Urothelium cell line (cell line): Measurements from ENCODE around the gene NTMT1.

Experiments
- DNase-seq: peaks from one replicate; pipeline ENCODE4 v3.0.0; 2011; ENCODE audit warnings: low spot score, mixed read lengths
- FAIRE-seq: peaks from 2 replicates; lab custom pipeline; 2011; peaks lifted over from hg19 to GRCh38; lab: Jason Lieb, UNC

The NTMT1 gene

GRCh38 chr9:129613520-129614175 is 12.3 kb upstream of the NTMT1 start:
- no peak for DNase-seq

GRCh38 chr9:129614932-129615331 is 11.0 kb upstream of the NTMT1 start:
- FAIRE-seq (no peak), DNase-seq (no peak)

More at GRCh38 chr9:129613520-129614175, 12.3 kb upstream of the NTMT1 start:
- FAIRE-seq, result no peak

- DNase-seq (no peak), FAIRE-seq (no peak)
Measured at GRCh38 chr9:129615407-129616285, 10.3 kb upstream of the NTMT1 start.

- FAIRE-seq, result no peak
- DNase-seq, result peak; percentile 68
Measured at GRCh38 chr9:129617167-129617566, 8.8 kb upstream of the NTMT1 start.

GRCh38 chr9:129619787-129620668 is 5.9 kb upstream of the NTMT1 start:
- peak; percentile 62 for DNase-seq
- no peak for FAIRE-seq

- FAIRE-seq (no peak), DNase-seq (no peak)
Measured at GRCh38 chr9:129620669-129621295, 5.2 kb upstream of the NTMT1 start, which contains the start of gene C9orf50. C9orf50 (minus strand) TSS chr9:129621101; CDS start chr9:129620574, 527 bp downstream.

GRCh38 chr9:129623331-129623730 is 2.6 kb upstream of the NTMT1 start:
- DNase-seq (no peak), FAIRE-seq (no peak)

- no peak for FAIRE-seq
- peak; percentile 71 for DNase-seq
Measured at GRCh38 chr9:129624168-129624759, 1.7 kb upstream of the NTMT1 start.

GRCh38 chr9:129624947-129625346 is 1.0 kb upstream of the NTMT1 start:
- DNase-seq, result no peak
- no peak for FAIRE-seq

- DNase-seq (no peak), FAIRE-seq (no peak)
Measured at GRCh38 chr9:129626625-129627284, 792 bp downstream of the NTMT1 start.

GRCh38 chr9:129627556-129628440 is 1.8 kb downstream of the NTMT1 start:
- DNase-seq (no peak), FAIRE-seq (no peak)

- FAIRE-seq (no peak), DNase-seq (no peak)
Measured at GRCh38 chr9:129628709-129629108, 2.7 kb downstream of the NTMT1 start.

- DNase-seq (no peak), FAIRE-seq (no peak)
Measured at GRCh38 chr9:129629251-129629820, 3.4 kb downstream of the NTMT1 start.

GRCh38 chr9:129630967-129631673 is 5.2 kb downstream of the NTMT1 start:
- no peak for FAIRE-seq
- DNase-seq, result no peak

- DNase-seq (no peak), FAIRE-seq (no peak)
Measured at GRCh38 chr9:129631674-129632129, 5.7 kb downstream of the NTMT1 start.

- DNase-seq (no peak), FAIRE-seq (no peak)
Measured at GRCh38 chr9:129632460-129632859, 6.5 kb downstream of the NTMT1 start.

GRCh38 chr9:129633207-129633606 is 7.2 kb downstream of the NTMT1 start:
- no peak for DNase-seq
- FAIRE-seq, result no peak

GRCh38 chr9:129633848-129634247 is 7.9 kb downstream of the NTMT1 start:
- no peak for FAIRE-seq
- no peak for DNase-seq
